HEK293 (cell line): ENCODE results near the gene PDK2.

ENCODE experiments used
- CTCF ChIA-PET: fragments of 350-600 bp; formaldehyde crosslinking; extraction: SDS; loops from one replicate; lab custom pipeline; 2021; ENCODE audit warnings: antibody characterized with exemption; lab: Yijun Ruan, JAX
- POLR2A ChIA-PET: fragments of 300-600 bp; formaldehyde crosslinking; extraction: SDS; loops from one replicate; lab custom pipeline; 2020; ENCODE audit warnings: antibody characterized with exemption, inconsistent platforms; lab: Yijun Ruan, JAX
- H3K27ac ChIP-seq: fragments of 200-500 bp; sonication (Bioruptor generic); 2 replicates; pipeline ENCODE4 v1.5.1; 2014; ENCODE audit warnings: low read depth, low read length, control low read depth, inconsistent platforms; ENCODE audit errors: extremely low read depth
- H3K36me3 ChIP-seq, 2 experiments: fragments of 200-500 bp in 1 of 2; sonication (Bioruptor generic) in 1 of 2; 1 replicate in 1 of 2; 2 replicates in 1 of 2; pipeline ENCODE4 v1.5.1; 2014 to 2017; ENCODE audit warnings: inconsistent platforms in 2 of 2, low read length in 2 of 2; ENCODE audit not compliant: control insufficient read depth in 2 of 2, insufficient read depth in 1 of 2
- H3K4me1 ChIP-seq: fragments of 200-500 bp; sonication (Bioruptor generic); 2 replicates; pipeline ENCODE4 v1.5.1; 2014; ENCODE audit warnings: mild to moderate bottlenecking, low read length, inconsistent platforms; ENCODE audit not compliant: control insufficient read depth, insufficient read depth
- H3K4me3 ChIP-seq: 2 replicates; pipeline ENCODE4 v1.5.1; 2011; ENCODE audit warnings: low read depth, mild to moderate bottlenecking, control low read depth, low read length, moderate library complexity
- H3K9me3 ChIP-seq: fragments of 200-500 bp; sonication (Bioruptor generic); 2 replicates; pipeline ENCODE4 v1.5.1; 2014; ENCODE audit warnings: low read depth, low read length, inconsistent platforms; ENCODE audit not compliant: control insufficient read depth, insufficient read depth
- BCL11B ChIP-seq: fragments of 450-650 bp; formaldehyde crosslinking; IDR thresholded peaks from 2 replicates; pipeline ENCODE4 v1.5.1; 2016; ENCODE audit warnings: low read depth, missing biosample characterization, missing genetic modification characterization
- KLF7 ChIP-seq: fragments of 450-650 bp; formaldehyde crosslinking; IDR thresholded peaks from 2 replicates; pipeline ENCODE4 v1.5.1; 2016; ENCODE audit warnings: missing biosample characterization, missing genetic modification characterization, borderline replicate concordance
- KLF9 ChIP-seq: fragments of 450-650 bp; formaldehyde crosslinking; IDR thresholded peaks from 2 replicates; pipeline ENCODE4 v1.5.1; 2016; ENCODE audit warnings: missing biosample characterization, missing genetic modification characterization, low read depth
- SALL2 ChIP-seq: fragments of 450-650 bp; formaldehyde crosslinking; IDR thresholded peaks from 2 replicates; pipeline ENCODE4 v1.5.0; 2017; ENCODE audit warnings: missing biosample characterization, mild to moderate bottlenecking, missing genetic modification characterization, borderline replicate concordance
- SP7 ChIP-seq: fragments of 450-650 bp; formaldehyde crosslinking; IDR thresholded peaks from 2 replicates; pipeline ENCODE4 v1.5.1; 2016; ENCODE audit warnings: missing biosample characterization, missing genetic modification characterization
- ZBTB48 ChIP-seq: fragments of 450-650 bp; formaldehyde crosslinking; IDR thresholded peaks from 2 replicates; pipeline ENCODE4 v1.5.1; 2016; ENCODE audit warnings: missing biosample characterization, missing genetic modification characterization
- ZNF214 ChIP-seq: fragments of 450-650 bp; formaldehyde crosslinking; IDR thresholded peaks from 2 replicates; pipeline ENCODE4 v1.5.1; 2017; ENCODE audit warnings: missing biosample characterization, mild to moderate bottlenecking, missing genetic modification characterization, borderline replicate concordance
- ZNF221 ChIP-seq: fragments of 450-650 bp; formaldehyde crosslinking; IDR thresholded peaks from 2 replicates; pipeline ENCODE4 v1.5.1; 2017; ENCODE audit warnings: missing biosample characterization, missing genetic modification characterization, borderline replicate concordance
- ZNF280D ChIP-seq: fragments of 450-650 bp; formaldehyde crosslinking; IDR thresholded peaks from 2 replicates; pipeline ENCODE4 v1.5.1; 2016; ENCODE audit warnings: missing biosample characterization, missing genetic modification characterization
- ZNF37A ChIP-seq: fragments of 450-650 bp; IDR thresholded peaks from 2 replicates; pipeline ENCODE4 v1.5.1; 2018; ENCODE audit warnings: missing biosample characterization, missing genetic modification characterization
- ZNF416 ChIP-seq: fragments of 450-650 bp; formaldehyde crosslinking; IDR thresholded peaks from 2 replicates; pipeline ENCODE4 v1.5.1; 2016; ENCODE audit warnings: missing biosample characterization, missing genetic modification characterization
- ZNF664 ChIP-seq: fragments of 450-650 bp; formaldehyde crosslinking; IDR thresholded peaks from 2 replicates; pipeline ENCODE4 v1.5.1; 2016; ENCODE audit warnings: missing biosample characterization, missing genetic modification characterization
- ZNF777 ChIP-seq: fragments of 450-650 bp; formaldehyde crosslinking; IDR thresholded peaks from 2 replicates; pipeline ENCODE4 v1.5.1; 2017; ENCODE audit warnings: missing biosample characterization, missing genetic modification characterization, borderline replicate concordance
- ZNF785 ChIP-seq: fragments of 450-650 bp; formaldehyde crosslinking; IDR thresholded peaks from 2 replicates; pipeline ENCODE4 v1.5.1; 2016; ENCODE audit warnings: missing biosample characterization, missing genetic modification characterization
- TF ChIP-seq, protein P1 (sequence below): fragments of 450-650 bp; formaldehyde crosslinking; IDR thresholded peaks from 2 replicates; pipeline ENCODE4 v1.5.1; 2016; ENCODE audit warnings: missing biosample characterization, missing genetic modification characterization
- TF ChIP-seq, protein P2 (sequence below): fragments of 450-650 bp; formaldehyde crosslinking; IDR thresholded peaks from 2 replicates; pipeline ENCODE4 v1.5.1; 2016; ENCODE audit warnings: missing biosample characterization, missing genetic modification characterization

Gene PDK2

DNA sequence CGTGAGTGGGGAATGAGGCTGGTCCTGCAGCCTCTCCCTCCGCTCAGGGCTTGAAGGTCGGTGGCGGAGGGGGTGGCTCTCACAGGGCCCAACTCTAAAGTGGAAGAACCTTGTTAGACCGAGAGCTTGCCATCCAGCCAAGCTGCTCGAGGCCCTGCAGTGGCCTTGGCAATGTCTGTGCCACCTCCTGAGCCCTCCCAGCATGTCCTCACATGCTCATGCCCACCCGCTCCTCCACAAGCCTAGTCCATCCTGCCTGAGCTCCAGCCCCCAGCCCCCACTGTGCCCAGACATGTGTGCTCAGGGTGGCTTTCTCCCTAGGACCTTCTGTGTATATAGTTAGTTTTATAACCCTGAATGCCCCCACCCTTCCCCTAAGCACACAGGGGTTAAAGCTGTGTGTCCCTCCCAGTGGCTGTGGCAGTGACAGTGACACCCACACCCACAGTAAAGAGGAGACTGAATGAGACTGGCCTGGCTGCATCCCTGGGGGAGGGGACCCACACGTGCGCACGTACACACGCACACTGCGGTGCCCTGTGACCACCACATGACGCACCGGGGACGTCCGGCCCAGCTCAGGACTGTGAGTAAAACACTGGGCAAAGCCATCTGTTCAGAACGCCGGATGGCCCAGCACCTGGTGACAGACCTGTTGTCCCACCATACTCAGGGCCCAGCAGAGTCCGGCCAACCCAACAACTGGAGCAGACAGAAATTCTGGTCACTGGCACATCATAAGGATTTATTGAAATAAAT is 15.6 kb downstream of the PDK2 start (continued):
- TF ChIP-seq, protein P1, sequence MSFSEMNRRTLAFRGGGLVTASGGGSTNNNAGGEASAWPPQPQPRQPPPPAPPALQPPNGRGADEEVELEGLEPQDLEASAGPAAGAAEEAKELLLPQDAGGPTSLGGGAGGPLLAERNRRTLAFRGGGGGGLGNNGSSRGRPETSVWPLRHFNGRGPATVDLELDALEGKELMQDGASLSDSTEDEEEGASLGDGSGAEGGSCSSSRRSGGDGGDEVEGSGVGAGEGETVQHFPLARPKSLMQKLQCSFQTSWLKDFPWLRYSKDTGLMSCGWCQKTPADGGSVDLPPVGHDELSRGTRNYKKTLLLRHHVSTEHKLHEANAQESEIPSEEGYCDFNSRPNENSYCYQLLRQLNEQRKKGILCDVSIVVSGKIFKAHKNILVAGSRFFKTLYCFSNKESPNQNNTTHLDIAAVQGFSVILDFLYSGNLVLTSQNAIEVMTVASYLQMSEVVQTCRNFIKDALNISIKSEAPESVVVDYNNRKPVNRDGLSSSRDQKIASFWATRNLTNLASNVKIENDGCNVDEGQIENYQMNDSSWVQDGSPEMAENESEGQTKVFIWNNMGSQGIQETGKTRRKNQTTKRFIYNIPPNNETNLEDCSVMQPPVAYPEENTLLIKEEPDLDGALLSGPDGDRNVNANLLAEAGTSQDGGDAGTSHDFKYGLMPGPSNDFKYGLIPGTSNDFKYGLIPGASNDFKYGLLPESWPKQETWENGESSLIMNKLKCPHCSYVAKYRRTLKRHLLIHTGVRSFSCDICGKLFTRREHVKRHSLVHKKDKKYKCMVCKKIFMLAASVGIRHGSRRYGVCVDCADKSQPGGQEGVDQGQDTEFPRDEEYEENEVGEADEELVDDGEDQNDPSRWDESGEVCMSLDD (tag by site-specific recombination): no peak
- TF ChIP-seq ZNF280D (tag by site-specific recombination) (no peak), KLF7 (no peak), SP7 (tag by site-specific recombination) (no peak), BCL11B (no peak), ZNF777 (no peak), ZBTB48 (tag by site-specific recombination) (no peak), ZNF37A (no peak)
- TF ChIP-seq, all 188 proteins: peak for 0

GRCh38 chr17:50111673-50112655 is 16.8 kb downstream of the PDK2 start:
- H3K4me3 ChIP-seq: no peak overlapping the region
- H3K9me3 ChIP-seq: no peaks in the 10 kb centered on the region
- TF ChIP-seq KLF9 (tag by site-specific recombination) (no peak), BCL11B (no peak), ZNF664 (tag by site-specific recombination) (no peak), ZNF785 (tag by site-specific recombination) (no peak), ZNF214 (no peak), ZNF221 (tag by site-specific recombination) (no peak), SALL2 (tag by site-specific recombination) (no peak), ZNF416 (tag by site-specific recombination) (no peak)
- TF ChIP-seq, protein P2, sequence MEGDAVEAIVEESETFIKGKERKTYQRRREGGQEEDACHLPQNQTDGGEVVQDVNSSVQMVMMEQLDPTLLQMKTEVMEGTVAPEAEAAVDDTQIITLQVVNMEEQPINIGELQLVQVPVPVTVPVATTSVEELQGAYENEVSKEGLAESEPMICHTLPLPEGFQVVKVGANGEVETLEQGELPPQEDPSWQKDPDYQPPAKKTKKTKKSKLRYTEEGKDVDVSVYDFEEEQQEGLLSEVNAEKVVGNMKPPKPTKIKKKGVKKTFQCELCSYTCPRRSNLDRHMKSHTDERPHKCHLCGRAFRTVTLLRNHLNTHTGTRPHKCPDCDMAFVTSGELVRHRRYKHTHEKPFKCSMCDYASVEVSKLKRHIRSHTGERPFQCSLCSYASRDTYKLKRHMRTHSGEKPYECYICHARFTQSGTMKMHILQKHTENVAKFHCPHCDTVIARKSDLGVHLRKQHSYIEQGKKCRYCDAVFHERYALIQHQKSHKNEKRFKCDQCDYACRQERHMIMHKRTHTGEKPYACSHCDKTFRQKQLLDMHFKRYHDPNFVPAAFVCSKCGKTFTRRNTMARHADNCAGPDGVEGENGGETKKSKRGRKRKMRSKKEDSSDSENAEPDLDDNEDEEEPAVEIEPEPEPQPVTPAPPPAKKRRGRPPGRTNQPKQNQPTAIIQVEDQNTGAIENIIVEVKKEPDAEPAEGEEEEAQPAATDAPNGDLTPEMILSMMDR: peak; percentile 36; the same call in 1 of the 2 replicates
- ChIA-PET POLR2A (interaction anchor here (0.6 to 1.9 kb wide), 6 partner anchors 9 to 88 kb away, joined by 3 to 6 read pairs (median 4); partner anchors contain the start of gene PDK2), CTCF (interaction anchor here (0.6 to 4.8 kb wide), 8 partner anchors 11 to 159 kb away, joined by 3 to 42 read pairs (median 8); partner anchors contain the start of gene PDK2)
- H3K36me3 ChIP-seq: peaks cover 0 to 41% of the 10 kb centered on the region in 2 experiments; a peak in 1 of 3 replicates
- no peak overlapping the region; the same call in 1 of the 2 replicates for H3K27ac ChIP-seq
- no peaks in the 10 kb centered on the region for H3K4me1 ChIP-seq
